ENCODE measurements around the gene CSNK2B. TPM values are rescaled to one million over a fixed set of nuclear protein-coding genes. Genes with fewer than 3 reads are reported as not detected.

Gene CSNK2B
- total RNA-seq, 1 donor from 2014 or later: 116 TPM

GRCh38 chr6:31715022-31715958 lies 49.4 kb downstream of the CSNK2B start, which contains the start of gene LY6G6D:
Gene LY6G6D, plus strand, starts transcription at chr6:31715348. Its CDS starts 8 bp downstream, at chr6:31715356.
- no peak for DNase-seq

DNA sequence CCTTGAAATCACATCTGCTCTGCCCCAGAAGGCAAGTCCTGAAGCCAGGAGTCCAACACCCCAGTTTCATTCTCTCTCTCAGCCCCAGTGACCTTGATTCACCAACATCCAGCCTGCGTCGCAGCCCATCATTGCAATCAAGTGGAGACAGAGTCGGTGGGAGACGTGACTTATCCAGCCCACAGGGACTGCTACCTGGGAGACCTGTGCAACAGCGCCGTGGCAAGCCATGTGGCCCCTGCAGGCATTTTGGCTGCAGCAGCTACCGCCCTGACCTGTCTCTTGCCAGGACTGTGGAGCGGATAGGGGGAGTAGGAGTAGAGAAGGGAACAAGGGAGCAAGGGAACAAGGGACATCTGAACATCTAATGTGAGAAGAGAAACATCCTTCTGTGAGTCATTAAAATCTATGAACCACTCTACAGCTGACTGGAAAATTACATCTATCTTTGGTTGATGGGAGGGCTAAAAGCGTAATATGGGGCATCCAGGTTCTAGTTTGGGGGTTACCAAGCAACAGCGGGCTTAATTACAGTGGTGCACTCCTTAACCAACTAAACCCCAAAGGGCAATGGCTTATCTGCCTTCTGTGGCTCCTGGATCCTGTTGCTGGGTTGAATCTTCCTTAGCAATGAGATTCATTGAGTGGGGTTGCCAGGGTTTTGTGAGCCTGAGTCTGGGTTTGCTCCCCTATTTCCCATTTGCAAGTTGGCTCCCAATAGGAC lies 51.8 kb downstream of the CSNK2B start:
- DNase-seq: no peak

DNA sequence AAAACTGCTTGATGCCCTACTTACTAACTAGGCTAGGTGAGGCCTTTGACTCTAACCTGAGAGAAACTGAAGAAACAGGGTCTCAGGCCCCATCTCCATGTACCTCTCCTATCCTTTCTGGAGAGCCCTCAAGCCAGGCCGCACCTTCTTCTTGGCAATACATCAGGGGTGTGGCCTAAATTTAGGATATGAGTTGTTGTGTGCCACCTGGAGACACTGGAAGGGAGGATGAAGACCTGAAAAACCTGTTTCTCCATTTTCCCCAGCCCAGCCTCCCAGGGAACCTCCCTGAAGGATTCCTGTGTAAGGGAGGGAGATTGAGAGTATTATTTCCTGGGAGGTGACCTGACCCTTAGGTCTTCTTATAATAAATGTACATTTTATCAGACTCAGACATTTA lies 52.4 kb downstream of the CSNK2B start:
- no peak for DNase-seq

- DNase-seq: no peak
These were observed 53.1 kb downstream of the CSNK2B start for GRCh38 chr6:31719001-31719400.

Other genes starting within 250 kb of the CSNK2B start
- 14.5 and 29.3 TPM in 2 replicates for gene MICB, start 167.9 kb upstream of the CSNK2B start, total RNA-seq
- not detected in 2 replicates for gene MCCD1, start 137.1 kb upstream of the CSNK2B start, total RNA-seq
- 308 and 381 TPM in 2 replicates for gene DDX39B, start 124.1 kb upstream of the CSNK2B start, total RNA-seq
- gene ATP6V1G2, start 119.5 kb upstream of the CSNK2B start, total RNA-seq: 0.19 and 0.51 TPM in 2 replicates
- gene NFKBIL1, start 118.5 kb upstream of the CSNK2B start, total RNA-seq: 21.0 and 30.8 TPM in 2 replicates
- not detected in 2 replicates for gene LTA, start 93.8 kb upstream of the CSNK2B start, total RNA-seq
- gene TNF, start 90.5 kb upstream of the CSNK2B start, total RNA-seq: 0.17 TPM in 1 of 2 replicates, not detected in the other
- gene LTB, start 83.7 kb upstream of the CSNK2B start, total RNA-seq: 3.4 and 30.5 TPM in 2 replicates
- 0.37 TPM in 1 of 2 replicates, not detected in the other for gene LST1, start 79.8 kb upstream of the CSNK2B start, total RNA-seq
- not detected in 2 replicates for gene NCR3, start 73.1 kb upstream of the CSNK2B start, total RNA-seq
- gene AIF1, start 50.8 kb upstream of the CSNK2B start, total RNA-seq: not detected in 2 replicates
- 32.2 and 70.8 TPM in 2 replicates for gene PRRC2A, start 45.4 kb upstream of the CSNK2B start, total RNA-seq
- gene BAG6, start 13.4 kb upstream of the CSNK2B start, total RNA-seq: 133 and 309 TPM in 2 replicates
- gene APOM, start 10.2 kb upstream of the CSNK2B start, total RNA-seq: 0.34 and 0.37 TPM in 2 replicates
- gene C6orf47, start 5.3 kb upstream of the CSNK2B start, total RNA-seq: 20.6 and 28.6 TPM in 2 replicates
- gene GPANK1, start 1.1 kb upstream of the CSNK2B start, total RNA-seq: 11.9 and 12.9 TPM in 2 replicates
- 1.8 and 3.2 TPM in 2 replicates for gene LY6G5B, start 3.9 kb downstream of the CSNK2B start, total RNA-seq
- gene LY6G5C, start 15.0 kb downstream of the CSNK2B start, total RNA-seq: 3.6 and 4.5 TPM in 2 replicates
- 60.7 and 66.9 TPM in 2 replicates for gene ABHD16A, start 37.2 kb downstream of the CSNK2B start, total RNA-seq
- gene LY6G6F, start 40.8 kb downstream of the CSNK2B start, total RNA-seq: not detected in 2 replicates
- gene LY6G6D, start 49.3 kb downstream of the CSNK2B start, total RNA-seq: not detected in 2 replicates
- not detected in 2 replicates for gene LY6G6C, start 55.7 kb downstream of the CSNK2B start, total RNA-seq
- not detected in 2 replicates for gene MPIG6B, start 57.3 kb downstream of the CSNK2B start, total RNA-seq
- gene DDAH2, start 63.2 kb downstream of the CSNK2B start, total RNA-seq: 126 and 150 TPM in 2 replicates
- 543 and 615 TPM in 2 replicates for gene CLIC1, start 70.5 kb downstream of the CSNK2B start, total RNA-seq
- gene MSH5, start 73.9 kb downstream of the CSNK2B start, total RNA-seq: 7.1 and 8.5 TPM in 2 replicates
- 1.4 and 2.4 TPM in 2 replicates for gene SAPCD1, start 96.6 kb downstream of the CSNK2B start, total RNA-seq
- 0.05 and 0.34 TPM in 2 replicates for gene VWA7, start 111.2 kb downstream of the CSNK2B start, total RNA-seq
- 39.7 and 116 TPM in 2 replicates for gene VARS1, start 129.7 kb downstream of the CSNK2B start, total RNA-seq
- 32.0 and 36.9 TPM in 2 replicates for gene LSM2, start 140.9 kb downstream of the CSNK2B start, total RNA-seq
- 0.51 and 0.85 TPM in 2 replicates for gene HSPA1L, start 149.2 kb downstream of the CSNK2B start, total RNA-seq
- 139 and 155 TPM in 2 replicates for gene HSPA1A, start 149.5 kb downstream of the CSNK2B start, total RNA-seq
- 68.8 and 71.5 TPM in 2 replicates for gene HSPA1B, start 161.7 kb downstream of the CSNK2B start, total RNA-seq
- 66.8 and 78.1 TPM in 2 replicates for gene NEU1, start 196.7 kb downstream of the CSNK2B start, total RNA-seq
- gene SLC44A4, start 212.9 kb downstream of the CSNK2B start, total RNA-seq: 0.05 and 0.17 TPM in 2 replicates
- 45.9 and 58.9 TPM in 2 replicates for gene EHMT2, start 231.6 kb downstream of the CSNK2B start, total RNA-seq
- gene ZBTB12, start 236.0 kb downstream of the CSNK2B start, total RNA-seq: 3.6 and 4.9 TPM in 2 replicates